Activated naive CD4-positive, alpha-beta T cell treated with anti-CD3 and anti-CD28 coated beads, Interleukin-2, amount 50 U/mL, for 24 hours (primary cell): Measurements from ENCODE around the gene PDK1.
"Not testable (repeated sequence)": the region's sequence is repeated elsewhere in the genome, so short reads cannot be mapped to it uniquely, and the experiment has no call there.

Experiments used
- H3K27ac Mint-ChIP-seq: one replicate; pipeline ENCODE4 v1.8.0; 2021; ENCODE audit warnings: mild to moderate bottlenecking, mixed read lengths
- H3K27me3 Mint-ChIP-seq: one replicate; pipeline ENCODE4 v1.8.0; 2021; ENCODE audit warnings: mixed read lengths
- H3K36me3 Mint-ChIP-seq: one replicate; pipeline ENCODE4 v1.8.0; 2021; ENCODE audit warnings: mixed read lengths
- H3K4me1 Mint-ChIP-seq: one replicate; pipeline ENCODE4 v1.8.0; 2021; ENCODE audit warnings: mixed read lengths
- H3K4me3 Mint-ChIP-seq: one replicate; pipeline ENCODE4 v1.8.0; 2021; ENCODE audit warnings: mild to moderate bottlenecking, mixed read lengths
- H3K9me3 Mint-ChIP-seq: one replicate; pipeline ENCODE4 v1.8.0; 2021; ENCODE audit warnings: mixed read lengths

PDK1 gene

GRCh38 chr2:172555522-172556283 lies at the start of gene PDK1:
Gene PDK1, plus strand, starts transcription at chr2:172556090. Its CDS starts 61 bp downstream, at chr2:172556151.
- Mint-ChIP-seq H3K4me1 (peaks cover 62% of the 10 kb centered on the region), H3K27ac (peak within 1 kb of the TSS; percentile 98), H3K4me3 (peak within 1 kb of the TSS; percentile 96), H3K9me3 (no peaks in the 10 kb centered on the region), H3K36me3 (peaks cover 11% of the 10 kb centered on the region), H3K27me3 (no peaks in the 10 kb centered on the region)

GRCh38 chr2:172507199-172507598 lies 48.7 kb upstream of the PDK1 start:
- H3K9me3 Mint-ChIP-seq = no peaks in the 10 kb centered on the region
- no peaks in the 10 kb centered on the region for H3K27me3 Mint-ChIP-seq
- H3K27ac Mint-ChIP-seq = no peak overlapping the region
- peaks cover 25% of the 10 kb centered on the region for H3K36me3 Mint-ChIP-seq
- no peak overlapping the region for H3K4me3 Mint-ChIP-seq
- H3K4me1 Mint-ChIP-seq = peaks cover 67% of the 10 kb centered on the region

- Mint-ChIP-seq H3K36me3 (peaks cover 25% of the 10 kb centered on the region), H3K27me3 (no peaks in the 10 kb centered on the region), H3K4me1 (peaks cover 54% of the 10 kb centered on the region), H3K9me3 (no peaks in the 10 kb centered on the region), H3K27ac (peak overlapping the region; percentile 60), H3K4me3 (peak overlapping the region; percentile 72)
Observed at GRCh38 chr2:172510088-172510487, 45.8 kb upstream of the PDK1 start.

GRCh38 chr2:172510548-172510947 lies 45.3 kb upstream of the PDK1 start:
- Mint-ChIP-seq H3K4me1 (peaks cover 50% of the 10 kb centered on the region), H3K27ac (peak overlapping the region; percentile 60), H3K9me3 (no peaks in the 10 kb centered on the region), H3K27me3 (no peaks in the 10 kb centered on the region), H3K36me3 (peaks cover 23% of the 10 kb centered on the region), H3K4me3 (peak overlapping the region; percentile 72)

- H3K36me3 Mint-ChIP-seq = peaks cover 20% of the 10 kb centered on the region
Observed at GRCh38 chr2:172512810-172513523, 42.9 kb upstream of the PDK1 start.

GRCh38 chr2:172513524-172513900 lies 42.4 kb upstream of the PDK1 start:
- H3K4me3 Mint-ChIP-seq = no peak overlapping the region

More at GRCh38 chr2:172512810-172513523, 42.9 kb upstream of the PDK1 start:
- no peaks in the 10 kb centered on the region for H3K27me3 Mint-ChIP-seq
- H3K9me3 Mint-ChIP-seq = no peaks in the 10 kb centered on the region
- peak overlapping the region; percentile 59 for H3K27ac Mint-ChIP-seq
- peaks cover 42% of the 10 kb centered on the region for H3K4me1 Mint-ChIP-seq
- no peak overlapping the region for H3K4me3 Mint-ChIP-seq

GRCh38 chr2:172513935-172514586 lies 41.8 kb upstream of the PDK1 start:
- H3K4me3 Mint-ChIP-seq = no peak overlapping the region
- H3K36me3 Mint-ChIP-seq = peaks cover 12% of the 10 kb centered on the region
- H3K27ac Mint-ChIP-seq = no peak overlapping the region
- peaks cover 2% of the 10 kb centered on the region for H3K9me3 Mint-ChIP-seq
- H3K4me1 Mint-ChIP-seq = peaks cover 31% of the 10 kb centered on the region
- no peaks in the 10 kb centered on the region for H3K27me3 Mint-ChIP-seq

More at GRCh38 chr2:172513524-172513900, 42.4 kb upstream of the PDK1 start:
- Mint-ChIP-seq H3K36me3 (peaks cover 15% of the 10 kb centered on the region), H3K4me1 (peaks cover 37% of the 10 kb centered on the region), H3K9me3 (no peaks in the 10 kb centered on the region), H3K27ac (no peak overlapping the region), H3K27me3 (no peaks in the 10 kb centered on the region)

- Mint-ChIP-seq H3K4me3 (no peak overlapping the region), H3K36me3 (peaks cover 19% of the 10 kb centered on the region), H3K27me3 (no peaks in the 10 kb centered on the region), H3K9me3 (peaks cover 10% of the 10 kb centered on the region), H3K4me1 (peaks cover 16% of the 10 kb centered on the region), H3K27ac (no peak overlapping the region)
Observed at GRCh38 chr2:172516299-172516698, 39.6 kb upstream of the PDK1 start.

GRCh38 chr2:172518995-172519394 lies 36.9 kb upstream of the PDK1 start:
- Mint-ChIP-seq H3K4me3 (no peak overlapping the region), H3K27me3 (no peaks in the 10 kb centered on the region), H3K4me1 (peaks cover 6% of the 10 kb centered on the region), H3K36me3 (peaks cover 13% of the 10 kb centered on the region), H3K9me3 (peaks cover 10% of the 10 kb centered on the region), H3K27ac (no peak overlapping the region)

GRCh38 chr2:172525601-172526000 lies 30.3 kb upstream of the PDK1 start:
- Mint-ChIP-seq H3K4me1 (no peaks in the 10 kb centered on the region), H3K9me3 (peaks cover 12% of the 10 kb centered on the region), H3K36me3 (peaks cover 27% of the 10 kb centered on the region), H3K27me3 (no peaks in the 10 kb centered on the region), H3K4me3 (no peak overlapping the region), H3K27ac (no peak overlapping the region)

- no peak overlapping the region for H3K27ac Mint-ChIP-seq
- peaks cover 13% of the 10 kb centered on the region for H3K9me3 Mint-ChIP-seq
- no peaks in the 10 kb centered on the region for H3K4me1 Mint-ChIP-seq
- H3K4me3 Mint-ChIP-seq = no peak overlapping the region
- H3K27me3 Mint-ChIP-seq = no peaks in the 10 kb centered on the region
- H3K36me3 Mint-ChIP-seq = peaks cover 41% of the 10 kb centered on the region
Observed at GRCh38 chr2:172531309-172531708, 24.6 kb upstream of the PDK1 start.

GRCh38 chr2:172532461-172532860 lies 23.4 kb upstream of the PDK1 start:
- not testable (repeated sequence) for H3K27ac Mint-ChIP-seq, H3K27me3 Mint-ChIP-seq, H3K4me1 Mint-ChIP-seq, H3K4me3 Mint-ChIP-seq
- Mint-ChIP-seq H3K36me3 (peaks cover 41% of the 10 kb centered on the region), H3K9me3 (peaks cover 13% of the 10 kb centered on the region)

- H3K27me3 Mint-ChIP-seq = no peaks in the 10 kb centered on the region
- H3K4me3 Mint-ChIP-seq = no peak overlapping the region
- H3K9me3 Mint-ChIP-seq = peaks cover 13% of the 10 kb centered on the region
- peaks cover 41% of the 10 kb centered on the region for H3K36me3 Mint-ChIP-seq
- H3K4me1 Mint-ChIP-seq = no peaks in the 10 kb centered on the region
- no peak overlapping the region for H3K27ac Mint-ChIP-seq
Observed at GRCh38 chr2:172533687-172534086, 22.2 kb upstream of the PDK1 start.

GRCh38 chr2:172535119-172535518 lies 20.8 kb upstream of the PDK1 start:
- H3K36me3 Mint-ChIP-seq = peaks cover 39% of the 10 kb centered on the region
- H3K27ac Mint-ChIP-seq = no peak overlapping the region
- no peaks in the 10 kb centered on the region for H3K4me1 Mint-ChIP-seq
- peaks cover 10% of the 10 kb centered on the region for H3K9me3 Mint-ChIP-seq
- no peaks in the 10 kb centered on the region for H3K27me3 Mint-ChIP-seq
- H3K4me3 Mint-ChIP-seq = no peak overlapping the region

GRCh38 chr2:172537851-172538250 lies 18.0 kb upstream of the PDK1 start:
- H3K9me3 Mint-ChIP-seq, H3K27me3 Mint-ChIP-seq, H3K4me1 Mint-ChIP-seq, H3K27ac Mint-ChIP-seq, H3K4me3 Mint-ChIP-seq: not testable (repeated sequence)
- H3K36me3 Mint-ChIP-seq = peaks cover 30% of the 10 kb centered on the region

GRCh38 chr2:172539767-172540166 lies 16.1 kb upstream of the PDK1 start:
- Mint-ChIP-seq H3K4me1 (no peaks in the 10 kb centered on the region), H3K9me3 (peaks cover 10% of the 10 kb centered on the region), H3K27me3 (no peaks in the 10 kb centered on the region)

More at GRCh38 chr2:172539767-172540166, 16.1 kb upstream of the PDK1 start:
- Mint-ChIP-seq H3K4me3 (no peak overlapping the region), H3K36me3 (peaks cover 26% of the 10 kb centered on the region), H3K27ac (no peak overlapping the region)
